AG04449 (cell line): ENCODE results near the gene REG4.

Source experiments
- CTCF ChIA-PET: fragments of 350-600 bp; formaldehyde crosslinking; extraction: SDS; loops from one replicate; lab custom pipeline; 2021; ENCODE audit warnings: antibody characterized with exemption; lab: Yijun Ruan, JAX
- POLR2A ChIA-PET: fragments of 400-600, 350-600 bp; formaldehyde crosslinking; extraction: SDS; loops from one replicate; lab custom pipeline; 2020; ENCODE audit warnings: antibody characterized with exemption, inconsistent platforms; lab: Yijun Ruan, JAX
- DNase-seq: peaks from one replicate; pipeline ENCODE4 v3.0.0-alpha.2; 2010; ENCODE audit warnings: low read depth, low spot score
- H3K4me3 ChIP-seq: 2 replicates; pipeline ENCODE4 v1.5.1; 2011; ENCODE audit warnings: low read depth, mild to moderate bottlenecking, control low read depth, low read length
- TF ChIP-seq, protein P1 (sequence below): IDR thresholded peaks from one replicate; pipeline ENCODE4 v1.5.1; 2011; ENCODE audit warnings: mild to moderate bottlenecking, moderate library complexity, low read length, control low read depth, inconsistent platforms; ENCODE audit not compliant: insufficient read depth; ENCODE audit errors: missing control alignments

REG4 gene

DNA sequence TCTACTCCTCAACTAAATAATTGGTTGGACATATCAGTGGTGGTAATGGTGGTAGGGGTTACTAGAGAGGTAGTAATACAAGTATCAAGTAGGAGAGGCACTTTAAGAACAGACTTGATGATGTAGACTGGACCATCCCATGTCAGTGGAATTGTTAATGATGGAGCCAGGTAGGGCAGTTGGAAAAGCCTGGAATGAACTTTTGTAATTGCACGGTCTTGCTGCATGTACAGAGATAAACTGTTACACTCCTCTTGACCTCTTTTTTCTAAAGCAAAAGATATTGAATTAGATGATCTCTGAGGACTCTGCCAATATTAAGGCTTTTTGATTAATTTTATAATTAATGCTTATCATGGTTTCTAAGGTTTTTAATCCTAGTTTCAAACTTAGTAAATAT lies 48.3 kb downstream of the REG4 start:
- POLR2A ChIA-PET: no interaction called here
- DNase-seq: no peak

DNA sequence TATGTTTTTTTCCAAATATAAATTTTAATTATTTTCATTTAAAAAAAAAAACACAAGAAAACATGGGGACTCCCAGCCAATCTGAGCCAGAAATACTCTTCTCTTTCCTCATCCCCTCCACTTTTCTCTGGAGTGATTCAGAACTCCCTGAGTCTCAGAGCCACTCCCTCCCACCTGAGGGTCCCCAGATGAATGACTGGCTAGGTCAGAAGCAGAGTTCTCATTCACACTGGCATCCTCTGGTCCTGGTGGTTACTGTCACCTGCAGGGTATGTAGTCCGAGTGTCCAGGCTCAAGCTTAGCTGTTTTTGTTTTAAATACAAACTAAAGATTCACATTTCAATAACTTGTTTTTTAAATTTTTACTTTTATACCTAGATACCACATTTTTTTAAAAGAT lies 48.9 kb downstream of the REG4 start:
- DNase-seq: no peak
- POLR2A ChIA-PET: no interaction called here
- CTCF ChIA-PET: interaction anchor here (1.2 kb wide), 1 partner anchor 49 kb away, joined by 3 read pairs; no protein-coding TSS in a partner anchor
- TF ChIP-seq, protein P1, sequence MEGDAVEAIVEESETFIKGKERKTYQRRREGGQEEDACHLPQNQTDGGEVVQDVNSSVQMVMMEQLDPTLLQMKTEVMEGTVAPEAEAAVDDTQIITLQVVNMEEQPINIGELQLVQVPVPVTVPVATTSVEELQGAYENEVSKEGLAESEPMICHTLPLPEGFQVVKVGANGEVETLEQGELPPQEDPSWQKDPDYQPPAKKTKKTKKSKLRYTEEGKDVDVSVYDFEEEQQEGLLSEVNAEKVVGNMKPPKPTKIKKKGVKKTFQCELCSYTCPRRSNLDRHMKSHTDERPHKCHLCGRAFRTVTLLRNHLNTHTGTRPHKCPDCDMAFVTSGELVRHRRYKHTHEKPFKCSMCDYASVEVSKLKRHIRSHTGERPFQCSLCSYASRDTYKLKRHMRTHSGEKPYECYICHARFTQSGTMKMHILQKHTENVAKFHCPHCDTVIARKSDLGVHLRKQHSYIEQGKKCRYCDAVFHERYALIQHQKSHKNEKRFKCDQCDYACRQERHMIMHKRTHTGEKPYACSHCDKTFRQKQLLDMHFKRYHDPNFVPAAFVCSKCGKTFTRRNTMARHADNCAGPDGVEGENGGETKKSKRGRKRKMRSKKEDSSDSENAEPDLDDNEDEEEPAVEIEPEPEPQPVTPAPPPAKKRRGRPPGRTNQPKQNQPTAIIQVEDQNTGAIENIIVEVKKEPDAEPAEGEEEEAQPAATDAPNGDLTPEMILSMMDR: no peak
- no peak overlapping the region for H3K4me3 ChIP-seq

More for the DNA sequence above, 48.3 kb downstream of the REG4 start:
- TF ChIP-seq, protein P1: no peak
- CTCF ChIA-PET: interaction anchor here (1.6 kb wide), 1 partner anchor 46 kb away, joined by 4 read pairs; no protein-coding TSS in a partner anchor
- no peak overlapping the region for H3K4me3 ChIP-seq

DNA sequence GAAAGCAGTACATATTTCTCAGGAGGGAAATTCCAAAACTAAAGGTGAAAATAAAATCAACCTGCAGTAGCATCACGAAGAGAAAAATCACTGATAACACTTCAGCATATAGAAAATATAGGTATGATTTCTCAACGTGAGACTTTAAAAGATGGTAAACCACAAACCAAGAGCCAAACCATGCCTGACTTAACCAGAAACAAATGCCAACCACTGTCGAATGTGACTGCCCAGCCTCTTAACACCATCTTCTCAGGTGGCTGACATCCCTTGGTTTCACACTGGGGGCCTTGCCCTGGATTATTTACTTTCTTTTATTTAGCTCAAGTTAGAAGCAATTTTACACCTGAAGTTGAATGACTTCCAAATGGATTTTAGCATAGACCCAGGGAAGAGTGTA lies 52.7 kb downstream of the REG4 start:
- ChIA-PET POLR2A (no interaction called here), CTCF (interaction anchor here (8.9 kb wide), 1 partner anchor 14 kb away, joined by 77 read pairs; no protein-coding TSS in a partner anchor)
- no peak for DNase-seq
- TF ChIP-seq, protein P1: no peak
- no peak overlapping the region for H3K4me3 ChIP-seq

DNA sequence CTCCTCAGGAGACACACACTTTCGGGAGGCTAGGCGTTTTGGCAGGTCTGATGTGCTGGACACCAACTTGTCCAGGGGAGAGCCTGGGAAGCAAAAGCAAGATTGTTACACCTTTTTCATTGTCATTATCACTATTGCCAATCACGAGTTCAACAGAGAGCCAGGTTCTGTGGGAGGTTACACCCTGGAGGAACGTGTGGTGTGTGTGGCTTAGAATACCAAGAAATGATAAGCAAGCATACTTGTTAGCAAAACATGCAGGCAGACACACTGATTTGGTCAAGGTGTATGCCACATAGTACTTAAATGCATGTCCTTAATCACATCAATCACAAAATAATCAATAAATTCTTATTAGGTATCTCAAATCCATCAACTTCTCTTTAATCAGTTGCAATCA lies 58.7 kb downstream of the REG4 start:
- no peak overlapping the region for H3K4me3 ChIP-seq
- CTCF ChIA-PET: interaction anchor here (8.9 kb wide), 1 partner anchor 8 kb away, joined by 77 read pairs; no protein-coding TSS in a partner anchor
- no peak for DNase-seq
- TF ChIP-seq, protein P1: no peak
- POLR2A ChIA-PET: no interaction called here

DNA sequence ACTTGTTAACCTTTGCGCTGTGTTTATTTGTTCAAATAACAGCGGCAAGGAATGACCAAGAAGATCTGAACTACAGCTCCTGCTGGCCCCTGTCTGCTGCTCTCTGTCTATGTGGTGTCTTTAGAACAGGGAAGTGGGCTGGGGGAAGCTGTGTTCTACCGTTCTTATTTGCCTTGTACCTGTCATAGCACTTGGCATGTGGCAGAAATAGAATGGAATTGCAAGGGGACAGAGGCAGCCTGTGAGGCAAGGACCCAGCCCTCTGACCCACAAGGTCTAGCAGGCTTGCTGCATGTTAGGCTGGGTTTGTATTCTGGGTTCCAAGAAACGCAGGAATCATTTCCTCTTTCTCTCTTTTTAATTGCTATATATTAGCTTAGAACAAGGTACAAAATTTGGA lies 63.2 kb downstream of the REG4 start:
- CTCF ChIA-PET: interaction anchor here (1.8 kb wide), 1 partner anchor 12 kb away, joined by 5 read pairs; no protein-coding TSS in a partner anchor
- no peak for DNase-seq
- TF ChIP-seq, protein P1: no peak
- H3K4me3 ChIP-seq: no peak overlapping the region
- POLR2A ChIA-PET: no interaction called here

DNA sequence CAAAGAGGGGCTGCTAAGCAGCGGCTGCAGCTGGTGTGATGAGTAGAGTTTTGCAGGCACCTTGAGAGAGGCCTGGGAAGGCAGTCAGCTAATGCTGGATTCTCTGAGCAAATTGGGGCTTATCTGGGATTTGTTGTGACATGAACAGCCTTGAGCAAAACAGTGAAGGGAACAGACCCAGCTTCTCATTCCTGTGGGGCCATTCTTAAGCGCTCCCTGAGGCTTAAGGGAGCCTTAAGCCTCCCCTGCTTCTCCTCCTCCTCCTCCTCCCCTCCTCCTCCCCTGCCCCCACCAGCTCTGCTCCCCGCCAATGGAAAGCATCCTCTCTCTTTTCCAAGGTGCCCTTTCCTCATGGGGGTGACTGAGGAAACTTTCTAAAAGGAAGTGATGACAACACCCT lies 63.8 kb downstream of the REG4 start:
- no peak for DNase-seq
- POLR2A ChIA-PET: no interaction called here
- TF ChIP-seq, protein P1: no peak
- no peak overlapping the region for H3K4me3 ChIP-seq
- CTCF ChIA-PET: interaction anchor here (2.2 to 6.3 kb wide), 2 partner anchors 9 to 48 kb away, joined by 6 to 77 read pairs; no protein-coding TSS in a partner anchor
